Measurements from ENCODE around the gene CANT1. TPM values are rescaled to one million over a fixed set of nuclear protein-coding genes. Genes with fewer than 3 reads are reported as not detected.
A peak's percentile ranks its signal among the peaks of the same experiment; 100 is the strongest.

Gene CANT1
- total RNA-seq, 1 donor from 2014 or later = 66.3 TPM

- Mint-ChIP-seq H3K4me1 (ENCODE audit: low read depth) (peaks cover 6% of the 10 kb centered on the region), H3K27ac (no peak overlapping the region), H3K36me3 (ENCODE audit: insufficient read depth) (no peaks in the 10 kb centered on the region), H3K9me3 (ENCODE audit: low read depth) (no peaks in the 10 kb centered on the region), H3K4me3 (ENCODE audit: low read depth) (no peak overlapping the region), H3K27me3 (peaks cover 55% of the 10 kb centered on the region)
- no peak for TF ChIP-seq CTCF (IDR thresholded peaks at IDR 0.05; ENCODE audit: unreplicated experiment)
- no peak for DNase-seq (ENCODE audit: low spot score, unreplicated experiment)
These were observed 19.9 kb upstream of the CANT1 start for GRCh38 chr17:79029327-79030009.

DNA sequence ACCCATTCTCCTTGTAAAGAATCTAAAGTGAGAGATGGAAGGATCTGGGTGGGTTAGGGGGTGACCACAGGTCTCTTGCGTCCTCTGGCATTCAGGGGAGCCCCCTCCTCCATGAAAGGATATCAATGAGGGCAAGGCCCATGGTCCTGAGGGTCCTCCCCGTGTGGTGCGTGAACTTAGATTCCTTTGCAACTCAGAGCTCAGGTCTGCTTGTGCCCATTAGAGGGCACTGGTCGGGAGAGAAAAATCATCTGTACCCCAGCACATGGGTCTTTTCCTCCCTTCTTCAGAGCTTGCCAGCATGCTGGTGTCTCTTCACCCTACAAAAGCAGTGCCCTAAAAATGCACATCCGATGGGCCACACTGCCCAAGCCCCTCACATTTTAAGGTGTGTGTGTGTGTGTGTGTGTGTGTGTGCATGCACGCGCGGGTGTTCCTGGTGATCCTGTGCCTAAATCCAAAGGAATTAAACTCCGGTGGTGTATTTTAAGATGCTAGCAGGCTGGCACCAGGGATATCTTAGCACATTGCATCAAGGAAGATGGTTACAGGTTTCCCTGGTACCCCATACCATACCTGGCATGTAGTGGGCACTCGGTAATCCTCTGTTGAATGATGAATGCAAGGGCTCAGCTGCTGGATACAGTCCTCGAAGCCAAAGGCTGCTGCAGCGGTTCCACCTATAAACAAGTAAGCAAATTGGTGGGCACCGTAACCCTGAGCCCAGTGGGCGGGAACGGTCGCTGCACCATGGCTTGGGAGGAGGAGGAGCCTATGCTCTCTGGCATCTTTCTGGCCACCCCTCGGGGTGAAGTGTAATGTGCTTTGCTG lies 19.1 kb upstream of the CANT1 start:
- Mint-ChIP-seq H3K27ac (no peak overlapping the region), H3K4me3 (ENCODE audit: low read depth) (no peak overlapping the region), H3K27me3 (peaks cover 60% of the 10 kb centered on the region), H3K9me3 (ENCODE audit: low read depth) (no peaks in the 10 kb centered on the region), H3K4me1 (ENCODE audit: low read depth) (peaks cover 8% of the 10 kb centered on the region), H3K36me3 (ENCODE audit: insufficient read depth) (no peaks in the 10 kb centered on the region)
- peak; percentile 11 for TF ChIP-seq CTCF (IDR thresholded peaks at IDR 0.05; ENCODE audit: unreplicated experiment)
- no peak for DNase-seq (ENCODE audit: low spot score, unreplicated experiment)

GRCh38 chr17:79027925-79028491 lies 18.4 kb upstream of the CANT1 start:
- H3K4me3 Mint-ChIP-seq (ENCODE audit: low read depth) = no peak overlapping the region
- H3K27ac Mint-ChIP-seq = no peak overlapping the region
- no peak for DNase-seq (ENCODE audit: low spot score, unreplicated experiment)
- H3K27me3 Mint-ChIP-seq = peaks cover 66% of the 10 kb centered on the region
- peaks cover 8% of the 10 kb centered on the region for H3K4me1 Mint-ChIP-seq (ENCODE audit: low read depth)
- no peaks in the 10 kb centered on the region for H3K36me3 Mint-ChIP-seq (ENCODE audit: insufficient read depth)
- no peaks in the 10 kb centered on the region for H3K9me3 Mint-ChIP-seq (ENCODE audit: low read depth)
- TF ChIP-seq CTCF (IDR thresholded peaks at IDR 0.05; ENCODE audit: unreplicated experiment) = no peak

DNA sequence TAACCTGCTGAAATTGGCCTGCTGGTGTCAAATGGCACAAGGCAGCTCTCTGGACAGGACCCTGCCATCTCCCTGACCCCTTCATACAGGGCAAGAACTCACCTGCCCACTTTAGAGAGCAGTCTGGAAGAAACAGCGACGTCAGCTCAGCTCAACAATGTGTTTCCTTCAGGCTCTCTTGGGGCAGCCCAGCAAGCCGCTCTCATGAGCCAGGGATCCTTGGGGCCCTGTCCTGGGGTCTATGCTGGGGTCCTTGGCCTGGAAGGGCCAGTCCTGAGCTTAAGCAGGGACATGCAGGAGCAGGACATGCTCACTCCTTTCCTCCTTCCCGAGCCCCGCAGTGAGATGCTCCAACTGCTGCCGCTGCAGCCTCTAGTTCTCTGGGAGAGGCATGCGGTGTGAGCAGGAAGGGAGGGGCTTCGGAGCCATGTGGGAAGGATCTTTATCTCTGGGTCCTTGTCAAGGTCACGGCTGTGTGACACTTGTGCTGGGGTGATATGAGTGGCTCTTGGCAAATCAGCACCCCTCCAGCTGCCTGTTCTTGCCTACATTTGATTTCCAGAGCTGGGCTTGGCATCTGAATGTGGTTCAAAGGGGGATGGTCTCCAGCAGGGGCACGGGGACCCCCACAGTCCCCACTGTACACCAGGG lies 17.8 kb upstream of the CANT1 start:
- H3K27me3 Mint-ChIP-seq = peaks cover 72% of the 10 kb centered on the region
- no peak for TF ChIP-seq CTCF (IDR thresholded peaks at IDR 0.05; ENCODE audit: unreplicated experiment)
- no peak for DNase-seq (ENCODE audit: low spot score, unreplicated experiment)
- H3K4me3 Mint-ChIP-seq (ENCODE audit: low read depth) = no peak overlapping the region
- no peaks in the 10 kb centered on the region for H3K36me3 Mint-ChIP-seq (ENCODE audit: insufficient read depth)
- peaks cover 8% of the 10 kb centered on the region for H3K4me1 Mint-ChIP-seq (ENCODE audit: low read depth)
- H3K9me3 Mint-ChIP-seq (ENCODE audit: low read depth) = no peaks in the 10 kb centered on the region
- H3K27ac Mint-ChIP-seq = no peak overlapping the region

Measured in progenitor cell of endocrine pancreas (in vitro differentiated cells).